MM.1S (cell line): ENCODE measurements around the gene HCN4.

Source experiments
- DNase-seq: peaks from one replicate; pipeline ENCODE4 v3.0.0-alpha.2; 2015
- H2AFZ ChIP-seq: fragments of 300-600 bp; sonication (generic); 2 replicates; pipeline ENCODE4 v1.6.0; 2016; ENCODE audit warnings: antibody characterized with exemption, low read length
- H3F3A ChIP-seq: fragments of 300-600 bp; sonication (generic); 2 replicates; pipeline ENCODE4 v1.6.1; 2016; ENCODE audit warnings: mild to moderate bottlenecking, antibody characterized with exemption, low read length, moderate library complexity, mixed read lengths; ENCODE audit not compliant: insufficient read depth
- H3K27ac ChIP-seq: fragments of 300-600 bp; sonication (generic); 2 replicates; pipeline ENCODE4 v1.5.1; 2016; ENCODE audit warnings: mild to moderate bottlenecking, low read length
- H3K27me3 ChIP-seq: fragments of 300-600 bp; sonication (generic); replicated peaks from 2 replicates; pipeline ENCODE4 v1.6.0; 2016; ENCODE audit warnings: low read length; ENCODE audit not compliant: insufficient read depth
- H3K36me3 ChIP-seq: fragments of 300-600 bp; sonication (generic); replicated peaks from 2 replicates; pipeline ENCODE4 v1.6.1; 2016; ENCODE audit warnings: mild to moderate bottlenecking, low read length, mixed read lengths; ENCODE audit not compliant: insufficient read depth
- H3K4me1 ChIP-seq: fragments of 300-600 bp; sonication (generic); 2 replicates; pipeline ENCODE4 v1.6.1; 2016; ENCODE audit warnings: low read length, mixed read lengths
- H3K4me2 ChIP-seq: fragments of 300-600 bp; sonication (generic); 2 replicates; pipeline ENCODE4 v1.6.0; 2016; ENCODE audit warnings: low read depth, low read length
- H3K4me3 ChIP-seq: fragments of 300-600 bp; sonication (generic); 2 replicates; pipeline ENCODE4 v1.5.1; 2016; ENCODE audit warnings: low read length, mixed read lengths
- H3K79me2 ChIP-seq: fragments of 300-600 bp; sonication (generic); 2 replicates; pipeline ENCODE4 v1.6.1; 2016; ENCODE audit warnings: mixed run types, low read length, mixed read lengths
- H3K9ac ChIP-seq: fragments of 300-600 bp; sonication (generic); 2 replicates; pipeline ENCODE4 v1.6.1; 2016; ENCODE audit warnings: low read length, mixed read lengths
- H3K9me2 ChIP-seq: fragments of 300-600 bp; sonication (generic); replicated peaks from 2 replicates; pipeline ENCODE4 v1.6.1; 2016; ENCODE audit warnings: mild to moderate bottlenecking, low read length, mixed read lengths; ENCODE audit not compliant: insufficient read depth
- H3K9me3 ChIP-seq: fragments of 300-600 bp; sonication (generic); replicated peaks from 2 replicates; pipeline ENCODE4 v1.6.1; 2016; ENCODE audit warnings: mild to moderate bottlenecking, low read length, mixed read lengths; ENCODE audit not compliant: insufficient read depth
- H4K20me1 ChIP-seq: fragments of 300-600 bp; sonication (generic); 2 replicates; pipeline ENCODE4 v1.6.1; 2016; ENCODE audit warnings: mild to moderate bottlenecking, low read length, moderate library complexity, mixed read lengths; ENCODE audit not compliant: insufficient read depth
- EZH2 ChIP-seq: fragments of 300-600 bp; sonication (generic); optimal IDR thresholded peaks from 2 replicates; pipeline ENCODE3; 2017; ENCODE audit warnings: low read depth, mild to moderate bottlenecking, antibody characterized with exemption, low read length, mixed read lengths
- EZH2phosphoT487 ChIP-seq: fragments of 300-600 bp; sonication (generic); IDR thresholded peaks from 2 replicates; pipeline ENCODE4 v1.6.1; 2018; ENCODE audit warnings: antibody characterized with exemption, low read length
- TF ChIP-seq, protein P1 (sequence below): fragments of 300-600 bp; sonication (generic); IDR thresholded peaks from 2 replicates; pipeline ENCODE4 v1.5.1; 2016; ENCODE audit warnings: antibody characterized with exemption, low read length, mixed read lengths

Gene HCN4

DNA sequence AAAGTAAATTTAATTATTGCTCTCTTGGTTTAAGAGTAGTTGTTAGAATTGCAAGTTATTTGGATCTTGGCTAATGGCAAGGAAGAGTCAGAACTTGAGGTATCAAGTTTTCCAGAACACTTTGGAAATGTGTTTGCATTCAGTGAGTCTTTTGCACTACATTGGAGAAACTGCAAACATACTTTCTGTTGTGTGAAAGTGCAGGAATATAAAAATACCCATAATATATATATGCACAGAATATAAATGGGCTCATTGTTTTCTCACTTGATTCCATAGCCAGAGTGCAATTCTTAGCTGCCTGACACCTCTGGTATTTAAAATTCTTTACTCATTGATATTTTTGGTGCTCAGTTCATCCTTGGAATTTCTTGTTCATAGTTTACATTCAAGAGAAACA is 92.9 kb downstream of the HCN4 start:
- Histone ChIP-seq H3K36me3 (no peaks in the 10 kb centered on the region), H2AFZ (no peak overlapping the region), H3K9ac (no peak overlapping the region), H3K4me3 (no peak overlapping the region), H3K9me3 (no peaks in the 10 kb centered on the region), H3K27ac (no peak overlapping the region), H3K27me3 (no peaks in the 10 kb centered on the region), H3K79me2 (no peaks in the 10 kb centered on the region), H3K9me2 (no peaks in the 10 kb centered on the region), H3K4me2 (no peak overlapping the region), H4K20me1 (no peaks in the 10 kb centered on the region), H3F3A (no peaks in the 10 kb centered on the region), H3K4me1 (no peaks in the 10 kb centered on the region)
- TF ChIP-seq EZH2 (no peak), EZH2phosphoT487 (no peak)
- TF ChIP-seq, protein P1, sequence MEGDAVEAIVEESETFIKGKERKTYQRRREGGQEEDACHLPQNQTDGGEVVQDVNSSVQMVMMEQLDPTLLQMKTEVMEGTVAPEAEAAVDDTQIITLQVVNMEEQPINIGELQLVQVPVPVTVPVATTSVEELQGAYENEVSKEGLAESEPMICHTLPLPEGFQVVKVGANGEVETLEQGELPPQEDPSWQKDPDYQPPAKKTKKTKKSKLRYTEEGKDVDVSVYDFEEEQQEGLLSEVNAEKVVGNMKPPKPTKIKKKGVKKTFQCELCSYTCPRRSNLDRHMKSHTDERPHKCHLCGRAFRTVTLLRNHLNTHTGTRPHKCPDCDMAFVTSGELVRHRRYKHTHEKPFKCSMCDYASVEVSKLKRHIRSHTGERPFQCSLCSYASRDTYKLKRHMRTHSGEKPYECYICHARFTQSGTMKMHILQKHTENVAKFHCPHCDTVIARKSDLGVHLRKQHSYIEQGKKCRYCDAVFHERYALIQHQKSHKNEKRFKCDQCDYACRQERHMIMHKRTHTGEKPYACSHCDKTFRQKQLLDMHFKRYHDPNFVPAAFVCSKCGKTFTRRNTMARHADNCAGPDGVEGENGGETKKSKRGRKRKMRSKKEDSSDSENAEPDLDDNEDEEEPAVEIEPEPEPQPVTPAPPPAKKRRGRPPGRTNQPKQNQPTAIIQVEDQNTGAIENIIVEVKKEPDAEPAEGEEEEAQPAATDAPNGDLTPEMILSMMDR: no peak
- DNase-seq: no peak

DNA sequence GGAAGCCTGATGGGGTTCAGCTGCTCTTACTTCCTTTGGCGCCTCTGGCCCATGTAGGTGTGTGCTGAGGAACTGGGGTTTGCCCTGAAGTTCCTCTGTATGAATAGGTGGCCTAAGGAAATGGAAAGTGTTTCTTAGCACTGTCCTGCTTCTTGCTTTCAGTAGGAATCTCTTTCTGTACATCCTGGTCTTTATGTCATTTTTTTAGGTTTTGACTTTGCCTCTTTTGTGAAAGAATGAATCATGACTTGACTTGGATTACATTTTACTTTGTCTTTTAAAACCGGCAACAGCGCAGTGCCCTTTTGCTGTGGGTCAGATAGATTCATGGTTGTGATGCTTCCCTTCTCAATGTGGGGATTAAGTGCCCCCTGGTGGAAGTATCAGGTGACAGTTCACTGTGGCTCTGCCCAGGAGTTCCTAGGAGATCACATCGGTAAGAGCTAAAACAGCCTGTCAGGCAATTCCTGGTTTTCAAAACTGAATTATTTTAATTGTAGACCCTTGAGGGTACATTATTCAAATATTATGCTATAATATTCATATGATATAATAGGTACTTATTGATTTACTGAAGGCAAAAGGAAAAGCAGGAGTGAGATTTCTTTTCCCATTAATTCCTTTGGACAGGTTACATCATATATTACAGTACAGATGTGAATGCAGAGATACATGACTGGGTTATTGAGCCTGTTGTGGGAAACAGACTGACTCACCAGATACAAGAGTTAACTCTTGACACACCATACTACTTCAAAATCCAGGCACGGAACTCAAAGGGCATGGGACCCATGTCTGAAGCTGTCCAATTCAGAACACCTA is 95.4 kb downstream of the HCN4 start:
- TF ChIP-seq EZH2: no peak
- TF ChIP-seq, protein P1: peak; percentile 82
- H3K4me3 ChIP-seq: no peak overlapping the region
- H3F3A ChIP-seq: no peaks in the 10 kb centered on the region
- H3K27me3 ChIP-seq: no peaks in the 10 kb centered on the region
- no peak overlapping the region for H2AFZ ChIP-seq
- DNase-seq: peak; percentile 53
- no peaks in the 10 kb centered on the region for H3K9me2 ChIP-seq
- no peaks in the 10 kb centered on the region for H3K4me1 ChIP-seq
- no peak overlapping the region for H3K9ac ChIP-seq
- no peak overlapping the region for H3K4me2 ChIP-seq
- no peaks in the 10 kb centered on the region for H3K9me3 ChIP-seq
- H3K79me2 ChIP-seq: no peaks in the 10 kb centered on the region
- no peak overlapping the region for H3K27ac ChIP-seq
- H4K20me1 ChIP-seq: no peaks in the 10 kb centered on the region
- H3K36me3 ChIP-seq: no peaks in the 10 kb centered on the region

DNA sequence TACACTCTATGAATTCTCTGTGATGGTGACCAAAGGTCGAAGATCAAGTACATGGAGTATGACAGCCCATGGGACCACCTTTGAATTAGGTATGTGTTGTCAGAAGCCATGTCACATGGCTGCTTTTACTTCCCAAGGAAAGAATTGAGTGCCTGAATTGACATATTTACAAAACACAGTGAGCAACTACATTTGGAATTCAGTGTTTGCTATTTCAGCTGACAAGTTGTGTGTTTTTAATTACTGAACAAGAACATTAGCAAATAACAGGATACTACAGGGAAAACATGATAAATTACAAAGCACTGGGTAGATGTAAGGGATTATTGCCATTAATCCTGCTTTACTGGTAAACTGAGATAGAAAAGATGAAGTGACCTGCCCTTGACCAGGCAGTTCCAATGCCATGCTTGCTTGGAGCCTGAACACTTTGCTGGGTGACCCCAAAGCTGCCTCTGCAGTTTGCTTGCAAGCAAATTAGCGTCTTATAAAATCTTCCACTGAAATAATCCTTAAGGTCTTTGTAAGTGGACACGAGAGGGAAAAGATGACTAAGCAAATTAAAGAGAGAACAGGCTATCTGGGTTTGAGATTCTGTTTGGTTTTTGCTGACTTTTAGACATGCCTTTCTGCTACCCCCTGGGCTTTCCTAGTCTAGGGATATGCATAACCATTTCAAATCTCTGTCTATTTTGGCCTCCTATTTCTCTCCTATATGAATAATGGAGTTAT is 98.2 kb downstream of the HCN4 start:
- no peak for TF ChIP-seq EZH2phosphoT487
- TF ChIP-seq, protein P1: no peak
- no peak for TF ChIP-seq EZH2
- no peaks in the 10 kb centered on the region for H3K9me3 ChIP-seq

More for the DNA sequence above, 98.2 kb downstream of the HCN4 start:
- Histone ChIP-seq H4K20me1 (no peaks in the 10 kb centered on the region), H3K27ac (no peak overlapping the region), H3K79me2 (no peaks in the 10 kb centered on the region), H3K36me3 (no peaks in the 10 kb centered on the region), H3K4me3 (no peak overlapping the region), H3K9me2 (no peaks in the 10 kb centered on the region), H3F3A (no peaks in the 10 kb centered on the region), H2AFZ (no peak overlapping the region), H3K4me1 (no peaks in the 10 kb centered on the region), H3K4me2 (no peak overlapping the region), H3K27me3 (no peaks in the 10 kb centered on the region), H3K9ac (no peak overlapping the region)
- no peak for DNase-seq
